NCI-H2227 (cell line): ENCODE data around the gene SLC16A14.
A peak's percentile ranks its signal among the peaks of the same experiment; 100 is the strongest.
"Not testable (repeated sequence)": the region's sequence is repeated elsewhere in the genome, so short reads cannot be mapped to it uniquely, and the experiment has no call there.

Experiments
- DNase-seq: peaks from one replicate; lab custom pipeline; 2025; ENCODE audit not compliant: unreplicated experiment; lab: John Stamatoyannopoulos, UW

The SLC16A14 gene

GRCh38 chr2:230068651-230069055 lies at the start of gene SLC16A14:
Gene SLC16A14 (minus strand): TSS chr2:230068924. CDS start chr2:230059352, 9,572 bp downstream.
- DNase-seq, result peak; percentile 54

- DNase-seq, result no peak
Measured at GRCh38 chr2:230106771-230107170, 38.0 kb upstream of the SLC16A14 start.

- DNase-seq, result not testable (repeated sequence)
Measured at GRCh38 chr2:230101967-230102366, 33.2 kb upstream of the SLC16A14 start.

- DNase-seq, result no peak
Measured at GRCh38 chr2:230097841-230098240, 29.1 kb upstream of the SLC16A14 start.

- no peak for DNase-seq
Measured at GRCh38 chr2:230097424-230097823, 28.7 kb upstream of the SLC16A14 start.

- DNase-seq, result no peak
Measured at GRCh38 chr2:230090967-230091366, 22.2 kb upstream of the SLC16A14 start.

GRCh38 chr2:230085201-230085600 lies 16.5 kb upstream of the SLC16A14 start:
- no peak for DNase-seq

GRCh38 chr2:230077851-230078547 lies 9.3 kb upstream of the SLC16A14 start:
- no peak for DNase-seq

GRCh38 chr2:230076819-230077218 lies 8.1 kb upstream of the SLC16A14 start:
- DNase-seq, result no peak

GRCh38 chr2:230075988-230076631 lies 7.4 kb upstream of the SLC16A14 start:
- DNase-seq, result no peak

GRCh38 chr2:230071421-230071820 lies 2.7 kb upstream of the SLC16A14 start:
- no peak for DNase-seq

GRCh38 chr2:230069402-230069801 lies 678 bp upstream of the SLC16A14 start:
- no peak for DNase-seq

GRCh38 chr2:230068016-230068650 lies 591 bp downstream of the SLC16A14 start:
- peak; percentile 55 for DNase-seq

GRCh38 chr2:230060672-230061293 lies 7.9 kb downstream of the SLC16A14 start:
- no peak for DNase-seq

- no peak for DNase-seq
Measured at GRCh38 chr2:230053753-230054478, 14.8 kb downstream of the SLC16A14 start.

- no peak for DNase-seq
Measured at GRCh38 chr2:230052299-230052698, 16.4 kb downstream of the SLC16A14 start.

GRCh38 chr2:230050136-230050535 lies 18.6 kb downstream of the SLC16A14 start:
- DNase-seq, result no peak

GRCh38 chr2:230048010-230048671 lies 20.6 kb downstream of the SLC16A14 start:
- DNase-seq, result no peak

GRCh38 chr2:230046491-230046890 lies 22.2 kb downstream of the SLC16A14 start:
- no peak for DNase-seq

GRCh38 chr2:230043461-230043860 lies 25.3 kb downstream of the SLC16A14 start:
- DNase-seq, result no peak
